HG03175 (cell line): Measurements from ENCODE around the gene VAT1L.

Experiments
- ATAC-seq: cut with Tn5 transposase; IDR thresholded peaks from one replicate; pipeline ENCODE4 v1.9.1; 2021; ENCODE audit warnings: mild to moderate bottlenecking, moderate library complexity; ENCODE audit not compliant: unreplicated experiment

Gene VAT1L

GRCh38 chr16:77905374-77905920 is 117.1 kb downstream of the VAT1L start:
- ATAC-seq, result no peak

- ATAC-seq, result no peak
Observed at GRCh38 chr16:77910021-77910420, 121.7 kb downstream of the VAT1L start.

GRCh38 chr16:77912617-77913016 is 124.3 kb downstream of the VAT1L start:
- no peak for ATAC-seq

- no peak for ATAC-seq
Observed at GRCh38 chr16:77913738-77914253, 125.4 kb downstream of the VAT1L start.

- no peak for ATAC-seq
Observed at GRCh38 chr16:77916111-77916510, 127.7 kb downstream of the VAT1L start.

- no peak for ATAC-seq
Observed at GRCh38 chr16:77917971-77918370, 129.6 kb downstream of the VAT1L start.

- no peak for ATAC-seq
Observed at GRCh38 chr16:77918809-77919707, 130.7 kb downstream of the VAT1L start.

- ATAC-seq, result no peak
Observed at GRCh38 chr16:77919761-77920415, 131.5 kb downstream of the VAT1L start.

GRCh38 chr16:77920984-77921383 is 132.6 kb downstream of the VAT1L start:
- ATAC-seq, result no peak

- no peak for ATAC-seq
Observed at GRCh38 chr16:77922228-77922754, 133.9 kb downstream of the VAT1L start.

- no peak for ATAC-seq
Observed at GRCh38 chr16:77925531-77925930, 137.2 kb downstream of the VAT1L start.

- ATAC-seq, result no peak
Observed at GRCh38 chr16:77928096-77928495, 139.7 kb downstream of the VAT1L start.

- no peak for ATAC-seq
Observed at GRCh38 chr16:77929004-77929403, 140.6 kb downstream of the VAT1L start.

- ATAC-seq, result no peak
Observed at GRCh38 chr16:77931058-77931457, 142.7 kb downstream of the VAT1L start.

GRCh38 chr16:77937473-77938149 is 149.2 kb downstream of the VAT1L start:
- ATAC-seq, result no peak

- ATAC-seq, result no peak
Observed at GRCh38 chr16:77938913-77939312, 150.5 kb downstream of the VAT1L start.

- ATAC-seq, result no peak
Observed at GRCh38 chr16:77939968-77940367, 151.6 kb downstream of the VAT1L start.

GRCh38 chr16:77943801-77944200 is 155.4 kb downstream of the VAT1L start:
- ATAC-seq, result no peak

- no peak for ATAC-seq
Observed at GRCh38 chr16:77944631-77945030, 156.3 kb downstream of the VAT1L start.

- ATAC-seq, result no peak
Observed at GRCh38 chr16:77945126-77945525, 156.8 kb downstream of the VAT1L start.

GRCh38 chr16:77946823-77947222 is 158.5 kb downstream of the VAT1L start:
- ATAC-seq, result no peak
